Stomach smooth muscle (tissue), 2 donors: ENCODE measurements around the gene DENND6B.

Experiments used
- H3K27ac ChIP-seq: one replicate; pipeline ENCODE4 v1.7.0; 2013; ENCODE audit warnings: mild to moderate bottlenecking, low read length, inconsistent platforms
- H3K27me3 ChIP-seq, 2 donors: one replicate each; pipeline ENCODE4 v1.7.0; 2013; ENCODE audit warnings: low read length in 2 of 2; ENCODE audit not compliant: insufficient read depth in 2 of 2, control insufficient read depth in 1 of 2
- H3K36me3 ChIP-seq, 2 donors: one replicate each; pipeline ENCODE4 v1.7.0; 2013; ENCODE audit warnings: low read length in 2 of 2; ENCODE audit not compliant: control insufficient read depth in 2 of 2, insufficient read depth in 2 of 2
- H3K4me1 ChIP-seq: one replicate; pipeline ENCODE4 v1.7.0; 2013; ENCODE audit warnings: low read length; ENCODE audit not compliant: control insufficient read depth, insufficient read depth
- H3K4me3 ChIP-seq, 2 donors: one replicate each; pipeline ENCODE4 v1.7.0; 2013; ENCODE audit warnings: low read length in 2 of 2
- H3K9ac ChIP-seq, 2 donors: one replicate each; pipeline ENCODE4 v1.7.0; 2013; ENCODE audit warnings: low read length in 2 of 2, mild to moderate bottlenecking in 1 of 2
- H3K9me3 ChIP-seq, 2 donors: one replicate each; pipeline ENCODE4 v1.7.0; 2013; ENCODE audit warnings: low read length in 2 of 2; ENCODE audit not compliant: control insufficient read depth in 2 of 2
- donor health status: healthy.
- donor health status: Pancreatic carcinoma.

DENND6B gene

DNA sequence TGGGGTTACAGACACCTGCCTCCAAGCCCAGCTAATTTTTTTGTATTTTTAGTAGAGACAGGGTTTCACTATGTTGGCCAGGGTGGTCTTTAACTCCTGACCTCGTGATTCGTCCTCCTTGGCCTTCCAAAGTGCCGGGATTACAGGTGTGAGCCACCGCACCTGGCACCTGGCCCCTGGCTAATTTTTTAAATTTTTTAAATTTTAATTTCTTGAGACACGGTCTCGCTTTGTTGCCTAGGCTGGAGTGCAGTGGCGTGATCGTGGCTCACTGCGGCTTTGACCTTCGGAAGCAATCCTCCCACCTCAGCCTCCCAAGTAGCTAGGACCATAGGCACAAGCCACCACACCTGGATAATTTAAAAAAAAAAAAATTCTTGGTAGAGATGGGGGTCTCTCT, 30.9 kb upstream of the DENND6B start:
- H3K4me3 ChIP-seq = no peak overlapping the region
- no peaks in the 10 kb centered on the region for H3K4me1 ChIP-seq
- no peaks in the 10 kb centered on the region for H3K27me3 ChIP-seq
- no peaks in the 10 kb centered on the region for H3K9me3 ChIP-seq
- H3K27ac ChIP-seq = no peak overlapping the region
- no peak overlapping the region for H3K9ac ChIP-seq
- H3K36me3 ChIP-seq = peaks cover 9 to 12% of the 10 kb centered on the region in 2 donors

DNA sequence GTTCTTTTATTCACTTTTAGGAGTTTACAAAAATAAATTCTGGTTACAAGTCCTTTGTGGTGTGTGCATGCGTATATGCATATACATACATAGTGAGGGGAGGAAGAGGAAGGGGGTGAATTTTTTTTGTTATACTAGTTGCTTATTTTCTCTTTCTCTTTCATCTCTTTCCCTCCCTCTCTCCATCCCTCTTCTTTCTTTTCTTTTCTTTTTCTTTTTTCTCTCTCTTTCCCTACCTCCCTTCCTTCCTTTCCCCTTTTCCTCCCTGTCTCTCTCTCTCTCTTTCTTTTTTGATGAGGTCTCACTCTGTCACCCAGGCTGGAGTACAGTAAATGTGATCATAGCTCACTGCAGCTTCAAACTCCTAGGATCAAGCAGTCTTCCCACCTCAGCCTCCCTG, 30.4 kb upstream of the DENND6B start:
- Histone ChIP-seq H3K4me3 (no peak overlapping the region), H3K4me1 (no peaks in the 10 kb centered on the region), H3K9ac (no peak overlapping the region), H3K27me3 (no peaks in the 10 kb centered on the region), H3K36me3 (peaks cover 9 to 13% of the 10 kb centered on the region in 2 donors), H3K27ac (no peak overlapping the region), H3K9me3 (no peaks in the 10 kb centered on the region)

DNA sequence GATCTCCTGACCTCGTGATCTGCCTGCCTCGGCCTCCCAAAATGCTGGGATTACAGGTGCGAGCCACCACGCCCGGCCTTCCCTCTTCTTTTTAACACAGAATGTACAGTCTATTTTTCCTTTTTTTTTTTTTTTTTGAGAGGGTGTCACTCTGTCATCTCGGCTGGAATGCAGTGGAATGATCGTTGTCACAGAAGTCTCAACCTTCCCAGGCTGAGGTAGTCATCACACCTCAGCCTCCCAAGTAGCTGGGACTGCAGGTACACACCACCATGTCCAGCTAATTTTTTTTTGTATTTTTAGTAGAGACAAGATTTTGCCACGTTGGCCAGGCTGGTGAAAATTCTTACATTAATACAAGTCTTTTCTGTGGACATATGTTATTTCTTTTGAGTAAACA, 29.4 kb upstream of the DENND6B start:
- Histone ChIP-seq H3K9me3 (no peaks in the 10 kb centered on the region), H3K9ac (no peak overlapping the region), H3K4me3 (no peak overlapping the region), H3K27ac (no peak overlapping the region), H3K27me3 (no peaks in the 10 kb centered on the region), H3K36me3 (peaks cover 7 to 9% of the 10 kb centered on the region in 2 donors), H3K4me1 (no peaks in the 10 kb centered on the region)

DNA sequence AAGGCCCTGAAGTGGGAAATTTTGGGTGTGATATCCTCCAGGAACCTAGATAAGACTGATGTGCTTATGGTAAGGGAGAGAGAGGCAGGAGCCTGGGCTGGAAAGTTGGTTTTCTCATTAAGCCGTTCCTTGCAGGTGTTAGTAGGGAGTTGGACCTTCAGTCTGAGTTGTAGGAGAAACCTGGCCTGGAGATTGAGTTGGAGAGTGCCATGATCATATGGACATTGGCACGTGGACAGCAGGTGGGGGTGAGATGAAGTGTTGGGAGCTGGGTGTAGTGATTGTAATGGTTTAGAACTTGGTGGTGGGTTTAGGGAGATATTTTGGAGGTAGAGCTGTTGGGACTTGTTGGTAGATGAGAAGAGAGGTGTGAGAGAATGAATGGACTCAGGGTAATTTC, 21.2 kb upstream of the DENND6B start:
- Histone ChIP-seq H3K4me1 (peaks cover 8% of the 10 kb centered on the region), H3K9me3 (no peaks in the 10 kb centered on the region), H3K4me3 (no peak overlapping the region), H3K27ac (no peak overlapping the region), H3K27me3 (no peaks in the 10 kb centered on the region), H3K9ac (no peak overlapping the region), H3K36me3 (peaks cover 0 to 4% of the 10 kb centered on the region in 2 donors)

DNA sequence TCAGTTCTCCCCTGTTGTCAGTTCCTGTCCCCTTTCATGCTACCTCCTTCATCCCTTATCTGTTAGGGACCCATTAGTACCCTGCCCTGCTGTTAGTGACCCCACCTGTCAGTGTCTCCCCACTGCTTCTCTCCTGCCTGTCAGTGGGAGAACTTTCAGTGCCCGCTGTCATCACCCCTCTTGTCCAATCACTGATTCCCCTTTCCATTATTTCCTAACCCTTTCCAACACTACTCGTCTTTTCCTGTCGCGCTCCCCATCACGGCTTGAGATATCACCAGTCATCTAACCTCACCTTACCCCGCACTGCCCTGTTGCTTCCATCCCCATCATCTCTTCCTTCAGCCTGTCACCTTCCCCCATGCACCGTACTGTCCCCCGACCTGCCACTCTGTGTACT, 20.3 kb upstream of the DENND6B start:
- H3K36me3 ChIP-seq = no peaks in the 10 kb centered on the region
- H3K27ac ChIP-seq = no peak overlapping the region
- H3K9me3 ChIP-seq = no peaks in the 10 kb centered on the region
- peaks cover 15% of the 10 kb centered on the region for H3K4me1 ChIP-seq
- no peaks in the 10 kb centered on the region for H3K27me3 ChIP-seq
- no peak overlapping the region for H3K4me3 ChIP-seq
- peak overlapping the region in 1 of 2 donors; percentile 29 for H3K9ac ChIP-seq

DNA sequence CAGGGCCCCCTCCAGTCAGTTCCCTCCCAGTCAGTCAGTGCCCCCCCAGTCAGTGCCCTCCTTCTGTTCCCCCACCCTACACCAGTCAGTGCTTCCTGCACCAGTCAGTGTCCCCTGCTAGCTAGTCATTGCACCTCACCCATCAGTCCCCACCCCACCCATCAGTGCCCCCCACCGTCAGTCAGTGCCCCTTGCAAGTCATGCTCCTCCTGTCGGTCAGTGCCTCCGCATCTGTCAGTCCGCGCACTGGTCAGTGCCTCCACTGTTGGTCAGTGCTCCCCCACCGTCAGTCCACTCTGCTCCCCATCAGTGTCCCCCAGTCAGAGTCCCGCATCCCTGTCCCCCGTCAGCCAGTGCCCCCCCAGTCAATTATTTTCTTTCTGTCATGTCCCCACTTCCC, 19.7 kb upstream of the DENND6B start:
- Histone ChIP-seq H3K9me3 (no peaks in the 10 kb centered on the region), H3K36me3 (no peaks in the 10 kb centered on the region), H3K4me1 (peaks cover 18% of the 10 kb centered on the region), H3K9ac (no peak overlapping the region), H3K4me3 (no peak overlapping the region), H3K27me3 (no peaks in the 10 kb centered on the region), H3K27ac (no peak overlapping the region)

DNA sequence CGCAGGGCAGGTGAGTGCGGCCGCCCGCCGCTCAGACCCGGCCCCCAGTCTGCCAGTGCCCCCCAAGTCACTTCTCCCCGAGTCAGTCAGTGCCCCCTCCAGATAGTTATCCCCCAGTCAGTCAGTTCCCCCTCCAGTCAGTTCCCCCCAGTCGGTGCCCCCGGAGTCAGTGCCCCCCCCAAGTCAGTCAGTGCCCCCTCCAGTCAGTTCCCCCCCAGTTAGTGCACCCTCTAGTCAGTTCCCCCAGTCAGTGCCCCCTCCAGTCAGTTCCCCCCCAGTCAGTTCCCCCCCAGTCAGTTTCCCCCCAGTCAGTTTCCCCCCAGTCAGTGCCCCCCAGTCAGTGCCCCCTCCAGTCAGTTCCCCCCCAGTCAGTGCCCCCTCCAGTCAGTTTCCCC, 16.7 kb upstream of the DENND6B start:
- Histone ChIP-seq H3K27me3 (no peaks in the 10 kb centered on the region), H3K36me3 (no peaks in the 10 kb centered on the region), H3K4me1 (peaks cover 18% of the 10 kb centered on the region), H3K9ac (peak overlapping the region; percentile 76 to 89), H3K4me3 (peak overlapping the region; percentile 73 to 81), H3K9me3 (no peaks in the 10 kb centered on the region), H3K27ac (no peak overlapping the region)

DNA sequence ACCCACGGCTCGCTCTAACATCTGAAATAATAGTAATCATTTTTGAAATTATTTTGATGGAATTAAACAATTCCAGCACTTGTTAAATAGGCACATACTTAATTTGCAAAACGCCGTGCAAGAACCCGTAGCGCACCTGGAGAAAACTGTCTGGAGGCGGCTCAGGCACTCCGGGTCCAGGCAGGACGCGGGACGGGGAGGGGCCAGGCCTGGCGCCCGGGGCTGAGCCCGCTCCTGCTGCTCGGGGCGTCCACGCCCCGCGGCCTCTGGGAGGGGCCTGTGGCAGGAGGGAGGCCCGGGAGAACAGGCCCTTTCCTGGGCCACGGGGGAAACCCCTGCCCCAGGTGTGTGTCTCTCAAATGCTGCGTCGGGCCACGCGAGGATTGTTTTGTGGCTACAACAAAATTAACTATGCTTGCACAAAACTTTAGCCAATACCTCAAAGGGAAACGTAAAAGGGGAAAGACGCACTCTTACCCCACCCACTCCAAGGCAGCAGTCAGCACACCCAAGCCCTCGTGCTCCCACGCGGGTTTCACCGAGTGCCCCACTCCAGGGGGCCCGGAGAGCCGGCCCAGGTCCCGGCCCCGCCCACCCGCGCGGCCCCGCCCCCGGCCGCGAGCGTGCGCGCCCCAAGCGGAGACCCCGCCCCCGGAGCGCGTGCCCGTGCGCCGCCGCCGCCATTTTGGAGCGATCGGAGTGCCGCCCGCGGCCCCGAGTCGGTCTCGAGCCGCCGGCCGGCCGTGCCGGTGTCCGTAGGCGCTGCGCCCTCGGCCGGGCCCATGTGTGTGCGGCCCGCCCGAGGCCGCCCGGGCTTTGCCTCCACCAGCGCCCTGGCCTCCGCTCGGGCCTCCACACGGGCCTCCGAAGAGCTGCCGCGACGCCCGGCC, 16.1 kb upstream of the DENND6B start, which contains the start of gene PPP6R2:
Gene PPP6R2 (plus strand): TSS at position 677 of the 890 bp plus-strand sequence. CDS start 50,582 bp downstream, outside the sequence.
- peak within 1 kb of the TSS; percentile 73 to 81 for H3K4me3 ChIP-seq
- no peaks in the 10 kb centered on the region for H3K27me3 ChIP-seq
- no peaks in the 10 kb centered on the region for H3K36me3 ChIP-seq
- H3K9me3 ChIP-seq = no peaks in the 10 kb centered on the region
- H3K27ac ChIP-seq = no peak within 1 kb of the TSS
- peaks cover 18% of the 10 kb centered on the region for H3K4me1 ChIP-seq
- H3K9ac ChIP-seq = peak within 1 kb of the TSS; percentile 76 to 89

DNA sequence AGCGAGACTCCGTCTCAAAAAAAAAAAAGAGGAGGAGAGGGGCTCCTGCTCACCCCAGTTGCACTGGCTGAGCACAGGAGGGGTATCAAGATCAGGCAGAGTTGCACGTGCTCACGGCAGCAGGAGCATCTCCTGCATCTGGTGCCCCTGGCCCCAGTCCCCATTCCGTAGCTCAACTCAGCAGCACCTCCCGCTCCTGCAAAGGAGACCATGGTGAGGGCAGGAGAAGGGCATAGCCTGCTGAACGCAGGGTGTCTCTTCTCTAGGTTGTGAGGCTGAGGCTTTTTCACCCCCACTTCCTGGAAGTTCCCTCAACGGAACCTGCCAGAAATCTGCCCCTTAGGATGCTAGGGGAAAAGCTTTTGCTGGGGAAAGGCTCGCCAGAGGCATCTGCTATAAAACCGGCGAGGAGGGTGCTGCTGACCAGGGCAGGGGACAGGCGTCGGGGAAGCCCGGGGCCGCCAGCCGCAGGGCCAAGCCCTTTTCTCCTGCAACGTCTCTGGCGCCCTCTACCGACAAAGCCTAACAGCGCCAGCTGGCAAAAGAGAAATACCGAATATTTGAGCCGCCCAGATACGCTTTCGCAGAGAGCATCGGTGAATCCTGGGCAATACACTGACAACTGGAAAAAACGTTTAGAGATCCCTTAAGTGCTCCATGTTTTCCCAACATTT, 15.3 kb upstream of the DENND6B start:
- Histone ChIP-seq H3K27ac (no peak overlapping the region), H3K4me1 (peaks cover 14% of the 10 kb centered on the region), H3K4me3 (peak overlapping the region; percentile 44 to 81), H3K9me3 (no peaks in the 10 kb centered on the region), H3K36me3 (no peaks in the 10 kb centered on the region), H3K9ac (peak overlapping the region; percentile 42 to 66), H3K27me3 (no peaks in the 10 kb centered on the region)

DNA sequence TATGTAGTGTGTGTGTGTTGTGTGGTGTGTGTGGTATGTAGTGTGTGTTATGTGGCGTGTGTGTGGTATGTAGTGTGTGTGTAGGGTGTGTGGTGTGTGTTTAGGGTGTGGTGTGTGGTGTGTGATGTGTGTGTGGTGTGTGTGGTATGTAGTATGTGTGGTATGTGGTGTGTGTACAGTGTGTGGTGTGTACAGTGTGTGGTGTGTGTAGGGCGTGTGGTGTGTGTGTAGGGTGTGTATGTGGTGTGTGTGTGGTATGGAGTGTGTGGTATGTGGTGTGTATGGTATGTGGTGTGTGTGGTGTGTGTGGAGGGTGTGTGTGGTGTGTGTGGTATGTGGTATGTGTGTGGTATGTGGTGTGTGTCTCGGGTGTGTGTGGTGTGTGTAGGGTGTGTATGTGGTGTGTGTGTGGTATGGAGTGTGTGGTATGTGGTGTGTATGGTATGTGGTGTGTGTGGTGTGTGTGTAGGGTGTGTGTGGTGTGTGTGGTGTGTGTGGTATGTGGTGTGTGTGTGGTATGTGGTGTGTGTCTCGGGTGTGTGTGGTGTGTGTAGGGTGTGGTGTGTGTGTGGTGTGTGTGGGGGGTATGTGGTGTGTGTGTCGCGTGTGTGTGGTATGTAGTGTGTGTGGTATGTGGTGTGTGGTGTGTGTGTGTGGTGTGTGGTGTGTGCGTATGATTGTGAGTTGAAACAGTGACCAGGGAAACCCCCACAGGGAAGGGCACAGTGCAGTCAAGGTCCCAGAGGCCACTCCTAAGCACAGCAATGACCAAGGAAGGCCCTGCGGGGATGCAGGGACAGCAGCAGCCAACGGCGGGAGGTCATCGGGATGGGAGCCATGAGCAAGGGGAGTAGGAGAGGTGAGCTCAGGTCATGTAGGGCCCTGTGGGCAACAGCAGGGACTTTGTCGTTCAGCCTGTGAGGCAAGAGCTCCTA, 13.4 kb upstream of the DENND6B start:
- H3K36me3 ChIP-seq = no peaks in the 10 kb centered on the region
- H3K9me3 ChIP-seq = no peaks in the 10 kb centered on the region
- H3K27me3 ChIP-seq = no peaks in the 10 kb centered on the region
- H3K4me1 ChIP-seq = peaks cover 11% of the 10 kb centered on the region
- no peak overlapping the region for H3K27ac ChIP-seq
- no peak overlapping the region for H3K9ac ChIP-seq
- H3K4me3 ChIP-seq = no peak overlapping the region
